T1000 (cell line): Measurements from ENCODE around the gene MANBA.

ENCODE experiments used
- DNase-seq: peaks from one replicate; lab custom pipeline; 2025; ENCODE audit warnings: mixed read lengths; lab: John Stamatoyannopoulos, UW

MANBA gene

DNA sequence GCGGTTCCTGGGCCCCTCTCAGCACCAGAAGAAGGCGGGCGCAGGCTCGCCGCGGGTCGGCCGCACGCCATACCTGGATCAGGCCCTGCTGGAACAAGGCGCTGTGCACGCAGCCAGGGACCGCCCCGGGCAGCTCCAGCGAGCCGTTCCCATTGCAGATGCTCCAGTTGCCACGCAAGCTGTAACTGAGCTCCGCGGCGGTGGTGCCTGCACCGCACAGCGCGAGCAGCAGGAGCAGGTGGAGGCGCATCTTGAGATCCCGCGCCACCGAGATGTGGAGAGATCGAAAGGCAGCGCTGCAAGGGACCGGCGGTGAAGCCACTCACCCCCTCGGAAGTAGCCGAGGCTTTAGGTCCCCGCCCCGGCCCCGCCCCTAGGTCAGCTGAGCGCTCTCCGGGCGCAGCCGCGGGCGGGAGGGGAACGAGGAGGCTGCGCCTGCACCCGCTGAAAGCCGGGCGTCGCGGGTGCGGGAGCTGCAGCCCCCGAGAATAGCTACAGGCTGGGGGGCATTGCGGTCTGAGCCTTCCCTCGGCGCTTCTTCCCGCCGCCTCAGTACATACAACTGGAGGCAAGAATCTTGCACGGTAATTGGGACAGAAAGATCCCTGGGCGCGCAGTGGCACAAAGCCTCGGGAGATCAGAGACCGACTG, at the start of gene MANBA:
MANBA (minus strand) TSS at position 324 of the 651 bp plus-strand sequence; CDS start at position 250, 74 bp downstream.
- peak; percentile 65 for DNase-seq

DNA sequence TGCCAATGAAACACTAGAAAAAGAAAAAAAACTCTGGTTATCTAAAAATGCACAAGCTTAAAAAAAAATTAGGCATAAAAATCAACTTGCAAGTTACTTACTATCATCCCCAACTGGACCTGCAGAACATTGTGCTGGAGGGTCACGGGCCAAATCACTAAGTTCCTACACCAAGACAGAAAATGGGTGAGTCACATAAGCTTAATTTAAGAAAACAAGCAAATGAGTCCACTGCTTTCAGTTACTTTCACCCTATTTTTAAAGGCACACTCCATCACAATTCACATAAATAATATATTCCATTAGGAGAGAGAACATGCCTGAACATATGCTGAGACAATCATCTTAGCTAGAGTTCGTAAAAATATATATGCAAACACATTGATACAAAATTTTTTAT, 48.9 kb upstream of the MANBA start:
- DNase-seq: no peak

- no peak for DNase-seq
These were observed 48.4 kb upstream of the MANBA start for GRCh38 chr4:102809190-102809589.

DNA sequence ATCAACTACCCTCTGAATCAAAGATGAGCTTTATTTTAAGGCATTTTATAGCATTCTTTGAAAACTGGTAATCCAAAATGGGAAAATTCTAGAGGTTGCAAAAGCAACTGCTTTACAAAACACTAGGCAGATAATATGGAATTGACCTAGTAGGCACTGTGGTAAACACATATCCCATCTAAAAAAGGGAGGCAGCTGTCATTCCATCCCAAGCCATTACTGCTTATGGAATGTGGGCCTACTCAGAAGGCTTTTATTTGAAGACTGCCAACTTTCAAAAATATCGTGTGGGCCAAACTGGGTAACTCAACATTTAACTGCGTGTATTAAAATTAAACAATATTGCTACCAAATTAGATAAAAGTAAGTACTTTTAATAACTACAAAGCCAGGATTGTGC, 47.2 kb upstream of the MANBA start:
- no peak for DNase-seq

- DNase-seq: no peak
These were observed 46.6 kb upstream of the MANBA start for GRCh38 chr4:102807345-102807744.

- no peak for DNase-seq
These were observed 39.0 kb upstream of the MANBA start for GRCh38 chr4:102799816-102800215.

DNA sequence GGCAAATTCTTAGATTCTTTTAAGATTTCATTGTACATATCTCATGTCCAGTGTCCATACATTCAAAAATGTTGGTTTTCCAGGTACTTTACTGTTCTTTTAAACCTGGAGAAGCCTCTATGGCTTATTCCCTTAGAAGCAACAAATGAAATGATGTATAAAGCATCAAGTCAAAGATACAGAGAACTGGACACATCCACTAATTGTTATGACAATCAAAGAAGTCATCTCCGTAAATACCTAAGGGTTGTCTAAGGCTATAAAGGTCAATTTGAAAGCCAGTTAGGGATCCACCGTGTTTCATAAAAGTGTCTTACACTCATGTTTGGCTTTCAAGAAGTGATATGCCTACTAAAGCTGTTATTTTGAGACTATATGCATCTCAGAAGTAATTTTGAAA, 34.2 kb upstream of the MANBA start:
- no peak for DNase-seq

- DNase-seq: no peak
These were observed 31.7 kb upstream of the MANBA start for GRCh38 chr4:102792361-102792936.

GRCh38 chr4:102791318-102791835, 30.6 kb upstream of the MANBA start:
- DNase-seq: no peak

DNA sequence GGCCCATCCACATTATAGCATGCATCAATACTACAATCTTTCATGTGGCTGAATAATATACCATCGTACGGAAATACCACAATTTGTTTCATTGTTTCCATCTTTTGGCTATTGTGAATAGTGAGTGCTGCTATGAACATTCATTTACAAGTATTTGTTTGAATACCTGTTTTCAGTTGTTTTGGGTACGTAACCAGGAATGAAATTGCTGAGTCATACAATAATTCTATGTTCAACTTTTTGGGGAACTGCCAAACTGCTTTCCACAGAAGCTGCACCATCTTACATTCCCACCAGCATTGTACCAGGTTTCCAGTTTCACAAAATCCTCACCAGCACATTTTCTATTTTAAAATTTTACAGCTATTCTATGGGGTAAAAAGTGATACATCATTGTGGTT, 28.5 kb upstream of the MANBA start:
- DNase-seq: no peak

DNA sequence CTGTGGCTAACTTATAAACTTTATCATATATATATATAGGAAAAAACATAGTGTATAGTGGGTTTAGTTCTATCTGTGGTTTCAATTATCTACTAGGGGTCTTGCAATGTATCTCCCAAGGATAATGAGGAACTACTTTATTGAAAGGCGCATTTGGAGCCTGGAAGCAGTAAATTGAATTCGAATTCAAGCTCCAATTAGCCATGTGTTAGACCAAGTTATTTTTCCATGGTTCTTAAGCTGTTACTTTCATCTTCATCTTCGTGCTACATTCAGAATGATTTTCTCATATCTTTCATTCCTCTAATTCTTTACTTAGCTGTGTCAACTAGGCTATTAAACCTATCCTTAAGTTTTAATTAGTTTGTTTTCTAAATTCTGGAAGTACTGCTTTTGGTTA, 27.2 kb upstream of the MANBA start:
- DNase-seq: no peak

DNA sequence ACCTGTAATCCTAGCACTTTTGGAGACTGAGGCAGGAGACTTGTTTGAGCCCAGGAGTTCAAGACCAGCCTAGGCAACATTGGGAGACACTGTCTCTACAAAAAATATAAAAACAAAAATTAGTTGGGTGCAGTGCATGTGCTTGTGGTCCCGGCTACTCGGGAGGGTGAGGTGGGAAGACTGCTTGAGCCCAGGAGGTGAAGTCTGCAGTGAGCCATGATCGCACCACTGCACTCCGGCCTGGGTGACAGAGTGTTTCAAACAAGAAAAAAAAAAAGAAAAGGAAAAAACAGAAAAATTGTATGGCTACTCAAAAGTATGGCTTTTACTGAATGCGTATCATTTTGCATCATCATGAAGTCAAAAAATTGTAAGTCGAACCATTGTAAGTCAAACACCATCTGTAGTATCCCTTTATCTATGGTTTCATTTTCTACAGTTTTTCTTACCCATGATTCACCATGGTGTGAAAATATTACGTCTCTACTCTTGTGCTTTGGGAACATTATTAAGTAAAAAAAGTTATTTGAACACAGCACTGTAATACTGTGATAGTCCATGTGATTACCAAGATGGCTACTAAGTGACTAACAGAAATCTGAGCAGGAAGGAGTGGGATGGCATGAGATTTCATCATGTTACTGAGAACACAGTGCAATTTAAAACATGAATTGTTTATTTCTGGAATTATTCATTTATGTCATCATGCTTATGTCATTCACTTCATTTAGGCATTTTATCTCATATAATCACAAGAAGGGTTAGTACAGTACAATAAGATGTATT, 26.5 kb upstream of the MANBA start:
- DNase-seq: no peak

DNA sequence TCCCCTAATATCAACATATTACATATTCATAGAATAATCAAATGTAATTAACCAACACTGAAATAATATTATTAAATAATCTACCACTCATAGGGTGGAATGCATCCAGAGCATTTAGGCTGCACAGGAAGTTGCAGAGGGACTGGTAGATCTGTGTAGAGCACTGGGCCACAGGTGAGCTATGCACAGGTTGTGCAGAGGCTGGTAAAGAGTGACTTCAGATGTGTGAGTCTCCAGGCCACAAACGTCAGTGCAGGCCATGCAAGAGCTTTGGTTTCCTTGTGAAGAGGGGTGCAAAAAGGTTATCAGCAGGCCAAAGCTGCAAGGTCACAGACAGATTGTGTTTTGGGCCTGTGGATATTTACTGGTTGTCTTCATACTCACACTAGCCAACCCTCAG, 25.5 kb upstream of the MANBA start:
- no peak for DNase-seq

DNA sequence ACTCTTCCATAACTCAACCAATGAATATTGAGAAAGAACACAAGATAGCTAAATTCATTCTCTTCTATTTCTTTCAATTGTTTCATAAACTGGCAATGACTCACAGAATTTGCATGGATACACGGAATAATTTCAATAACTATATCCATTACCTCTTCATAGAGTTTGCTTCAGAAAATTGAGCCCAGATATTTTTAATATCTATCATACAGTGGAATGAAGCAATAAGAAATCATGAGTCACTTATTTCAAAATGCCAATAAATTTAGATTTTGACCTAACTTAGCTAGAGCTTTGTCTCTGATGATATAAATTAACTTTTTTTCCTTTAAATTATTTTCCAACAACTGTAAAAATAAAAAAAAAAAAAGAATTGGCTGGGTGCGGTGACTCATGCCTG, 22.2 kb upstream of the MANBA start:
- no peak for DNase-seq

DNA sequence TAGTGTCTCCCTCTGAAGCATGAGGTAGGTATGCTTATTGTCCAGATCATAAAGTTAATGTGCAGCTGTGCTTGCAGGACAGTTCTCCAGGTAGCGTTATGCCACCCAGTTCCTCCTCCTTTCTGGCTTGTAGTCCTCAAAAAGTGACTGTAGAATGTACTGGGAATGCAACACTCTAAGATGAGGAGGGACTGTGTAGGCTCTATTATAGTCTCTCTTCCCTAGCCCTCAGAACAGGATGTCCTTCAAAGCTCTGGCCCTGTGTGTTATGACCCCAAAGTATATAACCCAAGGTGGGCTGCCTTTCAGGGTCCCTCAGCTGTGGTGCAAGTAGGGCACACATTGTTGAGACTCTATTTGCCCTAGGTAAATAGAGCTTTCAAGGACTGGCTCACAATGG, 20.8 kb upstream of the MANBA start:
- no peak for DNase-seq

GRCh38 chr4:102780476-102781144, 19.8 kb upstream of the MANBA start:
- no peak for DNase-seq

DNA sequence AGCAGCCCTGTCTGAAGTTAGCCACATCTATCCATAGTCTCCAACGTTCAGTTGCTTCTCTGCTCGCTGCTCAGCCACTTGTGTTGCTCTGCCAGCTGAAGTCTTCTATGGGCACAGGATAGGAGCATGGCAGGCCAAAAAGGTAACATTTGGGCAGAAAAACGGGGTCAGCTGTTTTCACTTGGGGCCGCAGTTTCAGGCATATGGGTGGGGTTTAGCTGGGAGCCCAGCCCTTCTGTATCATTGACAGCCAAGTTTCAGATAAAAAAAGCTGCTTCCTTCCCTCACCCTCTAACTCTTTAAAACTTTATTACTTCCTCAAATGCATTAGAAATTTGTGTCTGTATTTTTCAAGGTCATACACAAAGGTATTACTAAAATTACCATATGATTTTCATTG, 18.4 kb upstream of the MANBA start:
- no peak for DNase-seq

DNA sequence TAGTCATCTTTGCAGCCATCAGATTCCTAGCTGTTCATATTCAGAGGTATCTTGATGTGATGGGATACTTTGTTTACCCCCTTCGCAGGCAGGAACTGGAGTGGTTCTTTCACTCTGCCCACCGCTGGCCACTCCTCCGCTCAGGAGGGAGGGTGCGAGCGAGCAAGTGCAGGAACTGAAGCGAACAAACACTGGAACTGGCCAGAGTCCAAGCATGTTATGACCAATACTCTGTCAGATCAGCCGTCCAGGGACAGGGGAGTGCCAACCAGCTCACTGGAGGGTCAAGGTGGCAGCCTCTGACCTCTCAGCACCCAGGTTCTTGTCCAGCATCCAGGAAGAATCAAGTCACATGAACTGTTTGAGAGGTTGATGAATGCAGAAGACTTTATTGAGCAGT, 18.0 kb upstream of the MANBA start:
- no peak for DNase-seq

GRCh38 chr4:102775805-102776204, 15.0 kb upstream of the MANBA start:
- DNase-seq: no peak

- no peak for DNase-seq
These were observed 13.5 kb upstream of the MANBA start for GRCh38 chr4:102774254-102774653.

DNA sequence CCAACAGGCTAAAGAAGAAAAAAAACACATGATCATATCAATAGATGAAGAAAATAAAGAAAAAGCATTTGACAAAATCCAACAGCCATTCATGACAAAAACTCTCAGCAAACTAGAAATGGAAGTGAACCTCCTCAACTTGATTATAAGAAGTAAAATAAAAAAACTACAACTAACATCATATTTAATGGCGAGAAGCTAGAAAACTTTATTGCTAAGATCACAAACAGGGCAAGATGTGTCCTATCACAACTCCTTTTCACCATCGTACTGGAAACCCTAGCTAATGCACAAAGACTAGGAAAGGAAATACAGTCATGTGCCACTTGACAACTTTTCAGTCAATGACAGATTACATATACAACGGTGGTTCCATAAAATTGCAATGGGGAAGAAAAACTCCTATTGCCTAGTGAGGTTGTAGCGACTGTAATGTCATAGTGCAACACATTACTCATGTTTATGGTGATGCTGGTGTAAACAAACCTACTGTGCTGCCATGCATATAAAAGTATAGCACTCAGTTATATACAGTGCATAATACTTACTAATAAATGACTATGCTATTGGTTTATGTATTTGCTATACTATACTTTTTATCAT, 12.1 kb upstream of the MANBA start:
- DNase-seq: no peak

DNA sequence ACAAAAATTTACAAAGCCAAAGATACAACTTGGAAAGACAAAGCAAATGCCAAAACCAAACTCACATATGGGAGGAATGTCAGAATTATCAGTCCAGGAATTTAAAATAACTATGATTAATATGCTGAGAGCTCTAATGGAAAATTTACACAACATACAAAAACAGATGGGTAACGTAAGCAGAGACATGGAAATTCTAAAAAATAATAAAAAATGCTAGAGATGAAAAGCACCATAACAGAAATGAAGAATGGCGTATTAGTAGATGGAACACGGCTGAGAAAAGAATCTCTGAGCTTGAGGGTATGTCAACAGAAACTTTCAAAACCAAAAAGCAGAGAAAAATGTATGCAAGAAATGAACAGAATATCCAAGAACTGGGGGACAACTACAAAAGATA, 4.1 kb upstream of the MANBA start:
- no peak for DNase-seq
